Upper lobe of left lung (tissue), 4 donors: ENCODE results near the gene XRCC4.

Experiments used
- CTCF ChIP-seq, 6 experiments: fragments of 450-650 bp in 4 of 6; fragments of 200-600 bp in 2 of 6; sonication (generic) in 2 of 6; IDR thresholded peaks; one replicate each; pipeline ENCODE4 v1.5.1; 2016 to 2019; ENCODE audit warnings: antibody characterized with exemption in 6 of 6
- POLR2A ChIP-seq, 4 donors: fragments of 450-650 bp; IDR thresholded peaks; one replicate each; pipeline ENCODE4 v1.5.1; 2016 to 2017; ENCODE audit warnings: antibody characterized with exemption in 4 of 4, mild to moderate bottlenecking in 2 of 4
- POLR2AphosphoS5 ChIP-seq, 2 donors: sonication (generic); formaldehyde crosslinking; IDR thresholded peaks; one replicate each; pipeline ENCODE4 v1.5.1; 2017; ENCODE audit warnings: antibody characterized with exemption in 2 of 2

- TF ChIP-seq CTCF (IDR thresholded peaks at IDR 0.05) (no peak), POLR2A (IDR thresholded peaks at IDR 0.05) (no peak), POLR2AphosphoS5 (IDR thresholded peaks at IDR 0.05) (no peak)
Measured at GRCh38 chr5:83147593-83147992, 70.2 kb downstream of the XRCC4 start.
